GM13977 (cell line): ENCODE data around the gene OAS1.

Experiments used
- DNase-seq: peaks from one replicate; pipeline ENCODE4 v3.0.0; 2012; ENCODE audit warnings: low spot score
- CTCF ChIP-seq: IDR thresholded peaks from 2 replicates; pipeline ENCODE4 v1.5.1; 2012; ENCODE audit warnings: mild to moderate bottlenecking, control low read depth; ENCODE audit not compliant: insufficient read depth; ENCODE audit errors: extremely low read depth, missing control alignments
- in situ Hi-C: fragments of 300-500 bp; cut with MboI; formaldehyde crosslinking; loops from one replicate; pipeline ENCODE4 v1.12.0; 2022; ENCODE audit warnings: low sequenced_read_pairs, low pct_unique_long_range_greater_than_20kb, mixed read lengths, inconsistent platforms; ENCODE audit not compliant: unreplicated experiment

The OAS1 gene

GRCh38 chr12:112930350-112930749 lies 23.6 kb downstream of the OAS1 start:
- in situ Hi-C loops = no loop called here
- no peak for DNase-seq
- no peak for TF ChIP-seq CTCF

- in situ Hi-C loops = no loop called here
- DNase-seq = no peak
- no peak for TF ChIP-seq CTCF
Measured at GRCh38 chr12:112932485-112933128, 25.8 kb downstream of the OAS1 start.

- in situ Hi-C loops = no loop called here
- DNase-seq = no peak
- TF ChIP-seq CTCF = no peak
Measured at GRCh38 chr12:112933129-112933505, 26.4 kb downstream of the OAS1 start.

- no peak for DNase-seq
- TF ChIP-seq CTCF = no peak
- in situ Hi-C loops = no loop called here
Measured at GRCh38 chr12:112936264-112936663, 29.5 kb downstream of the OAS1 start.

DNA sequence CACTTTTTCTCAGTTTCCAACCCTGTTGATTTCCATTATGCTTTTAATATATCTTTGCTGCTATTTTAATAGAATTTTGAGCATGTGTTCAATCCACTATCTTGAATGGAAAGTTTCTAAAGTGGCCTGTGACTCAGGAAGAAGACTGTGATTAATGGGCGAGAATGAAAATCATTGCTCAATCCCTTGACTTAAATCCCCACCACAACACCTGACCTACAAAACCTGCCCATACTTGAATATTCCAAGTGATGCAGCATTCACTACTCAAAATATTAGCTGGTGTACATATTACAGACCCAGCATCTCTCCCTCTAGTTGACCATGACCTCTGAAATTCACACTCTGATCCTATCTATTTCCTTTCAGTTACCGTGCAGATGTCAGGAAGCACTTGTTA lies 30.2 kb downstream of the OAS1 start:
- in situ Hi-C loops = no loop called here
- no peak for TF ChIP-seq CTCF
- no peak for DNase-seq

DNA sequence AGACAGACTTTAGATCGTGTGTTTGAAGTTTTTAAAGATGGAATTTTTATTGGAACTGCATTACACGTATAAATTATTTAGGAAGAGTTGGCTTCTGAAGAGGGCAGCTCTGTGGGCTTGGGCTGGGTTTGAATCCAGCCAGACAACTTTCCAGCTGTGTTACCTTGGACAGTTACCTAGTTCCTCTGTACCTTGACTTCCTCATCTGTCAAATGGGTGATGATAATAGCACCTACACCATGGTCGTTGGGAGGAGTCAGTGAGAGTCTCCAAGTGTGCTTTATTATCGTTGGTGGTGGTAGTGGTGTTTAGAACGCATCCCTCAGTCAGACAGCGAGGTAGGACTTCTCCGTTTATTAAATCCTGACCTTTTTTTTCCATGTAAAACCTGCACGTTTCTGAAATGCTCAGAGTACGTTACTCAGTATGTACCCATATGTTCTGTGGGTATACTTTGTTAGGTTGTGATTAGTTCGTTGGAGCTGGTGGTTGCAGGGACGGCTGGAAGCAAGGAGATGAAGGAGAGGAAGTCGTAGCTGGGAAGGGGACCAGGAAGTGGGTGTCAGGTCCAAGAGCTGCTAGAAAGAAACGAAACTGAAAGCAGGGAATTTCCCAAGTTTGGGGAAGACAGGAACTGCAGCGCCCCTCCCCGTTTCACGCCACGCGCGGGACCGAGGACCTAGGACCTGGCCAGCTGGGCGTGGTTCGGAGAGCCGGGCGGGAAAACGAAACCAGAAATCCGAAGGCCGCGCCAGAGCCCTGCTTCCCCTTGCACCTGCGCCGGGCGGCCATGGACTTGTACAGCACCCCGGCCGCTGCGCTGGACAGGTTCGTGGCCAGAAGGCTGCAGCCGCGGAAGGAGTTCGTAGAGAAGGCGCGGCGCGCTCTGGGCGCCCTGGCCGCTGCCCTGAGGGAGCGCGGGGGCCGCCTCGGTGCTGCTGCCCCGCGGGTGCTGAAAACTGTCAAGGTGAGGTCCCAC lies 31.3 kb downstream of the OAS1 start, which contains the start of gene OAS3:
Gene OAS3, plus strand, starts transcription at position 734 of the 979 bp plus-strand sequence. Its CDS starts 57 bp downstream, at position 791.
- peak; percentile 61 for DNase-seq
- in situ Hi-C loops = no loop called here
- no peak for TF ChIP-seq CTCF
